ENCODE measurements around the gene C9orf43. TPM values are rescaled to one million over a fixed set of nuclear protein-coding genes. Genes with fewer than 3 reads are reported as not detected.

Gene C9orf43
- total RNA-seq, 1 experiment from 2014 or later = 0.82 TPM

Other genes starting within 250 kb of the C9orf43 start
- gene FKBP15, start 189.5 kb upstream of the C9orf43 start, total RNA-seq (2014; rRNA removed; shearing (Covaris generic); ENCODE audit: low replicate concordance) = 23.5 and 65.1 TPM in 2 replicates
- gene SLC31A1, start 189.2 kb upstream of the C9orf43 start, total RNA-seq (2014; rRNA removed; shearing (Covaris generic); ENCODE audit: low replicate concordance) = 8.7 and 13.5 TPM in 2 replicates
- 33.4 and 36.0 TPM in 2 replicates for gene CDC26, start 135.2 kb upstream of the C9orf43 start, total RNA-seq (2014; rRNA removed; shearing (Covaris generic); ENCODE audit: low replicate concordance)
- 22.2 and 24.4 TPM in 2 replicates for gene PRPF4, start 135.1 kb upstream of the C9orf43 start, total RNA-seq (2014; rRNA removed; shearing (Covaris generic); ENCODE audit: low replicate concordance)
- gene RNF183, start 107.4 kb upstream of the C9orf43 start, total RNA-seq (2014; rRNA removed; shearing (Covaris generic); ENCODE audit: low replicate concordance) = not detected in 2 replicates
- gene WDR31, start 70.5 kb upstream of the C9orf43 start, total RNA-seq (2014; rRNA removed; shearing (Covaris generic); ENCODE audit: low replicate concordance) = 0.56 and 1.0 TPM in 2 replicates
- not detected in 2 replicates for gene BSPRY, start 61.2 kb upstream of the C9orf43 start, total RNA-seq (2014; rRNA removed; shearing (Covaris generic); ENCODE audit: low replicate concordance)
- 11.6 and 16.4 TPM in 2 replicates for gene HDHD3, start 33.8 kb upstream of the C9orf43 start, total RNA-seq (2014; rRNA removed; shearing (Covaris generic); ENCODE audit: low replicate concordance)
- 18.1 and 21.0 TPM in 2 replicates for gene ALAD, start 9.5 kb upstream of the C9orf43 start, total RNA-seq (2014; rRNA removed; shearing (Covaris generic); ENCODE audit: low replicate concordance)
- 65.7 and 105 TPM in 2 replicates for gene POLE3, start 72 bp upstream of the C9orf43 start, total RNA-seq (2014; rRNA removed; shearing (Covaris generic); ENCODE audit: low replicate concordance)
- 1.3 and 5.0 TPM in 2 replicates for gene RGS3, start 53.0 kb downstream of the C9orf43 start, total RNA-seq (2014; rRNA removed; shearing (Covaris generic); ENCODE audit: low replicate concordance)